NCI-H1048 (cell line): ENCODE data around the gene RSF1.

Experiments
- DNase-seq: peaks from one replicate; lab custom pipeline; 2025; lab: John Stamatoyannopoulos, UW

Gene RSF1

GRCh38 chr11:77619576-77620198 lies 200.8 kb downstream of the RSF1 start:
- no peak for DNase-seq

- no peak for DNase-seq
Observed at GRCh38 chr11:77617892-77618291, 202.6 kb downstream of the RSF1 start.

DNA sequence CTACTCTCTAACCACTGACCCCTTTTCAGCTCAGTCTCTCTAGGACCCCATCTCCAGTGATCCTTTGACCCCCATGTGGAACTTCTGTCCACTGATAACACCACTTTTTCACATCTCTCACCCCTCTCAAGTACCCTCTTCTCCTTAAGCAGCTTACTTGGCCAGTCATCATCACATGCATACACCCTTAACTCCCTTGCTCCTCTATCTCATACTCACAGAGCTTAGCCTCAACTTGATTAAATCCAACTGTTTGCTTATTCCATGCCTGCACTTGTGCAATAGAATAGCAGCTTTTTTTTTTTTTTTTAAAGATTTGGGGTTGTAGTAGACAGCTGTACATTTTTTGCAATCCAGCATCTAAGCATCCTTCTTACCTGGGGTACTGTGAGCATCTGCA lies 208.6 kb downstream of the RSF1 start:
- DNase-seq, result no peak
